ENCODE results near the gene PCDH15.
A peak's percentile ranks its signal among the peaks of the same experiment; 100 is the strongest.

GRCh38 chr10:53846809-53847208 is 954.2 kb downstream of the PCDH15 start:
- TF ChIP-seq, protein P1, sequence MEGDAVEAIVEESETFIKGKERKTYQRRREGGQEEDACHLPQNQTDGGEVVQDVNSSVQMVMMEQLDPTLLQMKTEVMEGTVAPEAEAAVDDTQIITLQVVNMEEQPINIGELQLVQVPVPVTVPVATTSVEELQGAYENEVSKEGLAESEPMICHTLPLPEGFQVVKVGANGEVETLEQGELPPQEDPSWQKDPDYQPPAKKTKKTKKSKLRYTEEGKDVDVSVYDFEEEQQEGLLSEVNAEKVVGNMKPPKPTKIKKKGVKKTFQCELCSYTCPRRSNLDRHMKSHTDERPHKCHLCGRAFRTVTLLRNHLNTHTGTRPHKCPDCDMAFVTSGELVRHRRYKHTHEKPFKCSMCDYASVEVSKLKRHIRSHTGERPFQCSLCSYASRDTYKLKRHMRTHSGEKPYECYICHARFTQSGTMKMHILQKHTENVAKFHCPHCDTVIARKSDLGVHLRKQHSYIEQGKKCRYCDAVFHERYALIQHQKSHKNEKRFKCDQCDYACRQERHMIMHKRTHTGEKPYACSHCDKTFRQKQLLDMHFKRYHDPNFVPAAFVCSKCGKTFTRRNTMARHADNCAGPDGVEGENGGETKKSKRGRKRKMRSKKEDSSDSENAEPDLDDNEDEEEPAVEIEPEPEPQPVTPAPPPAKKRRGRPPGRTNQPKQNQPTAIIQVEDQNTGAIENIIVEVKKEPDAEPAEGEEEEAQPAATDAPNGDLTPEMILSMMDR (conservative IDR thresholded peaks at IDR 0.05; ENCODE audit: low read length) = peak; percentile 35
- no peak for TF ChIP-seq EZH2phosphoT487 (IDR thresholded peaks at IDR 0.05; ENCODE audit: borderline replicate concordance)

All from Loucy (cell line).